Osteoblast (primary cell): Measurements from ENCODE around the gene CELSR1. TPM values are rescaled to one million over a fixed set of nuclear protein-coding genes. Genes with fewer than 3 reads are reported as not detected.

Experiments used
- DNase-seq: peaks from one replicate; pipeline ENCODE4 v3.0.0; 2011; ENCODE audit warnings: low spot score, mixed read lengths; ENCODE audit not compliant: insufficient read length; ENCODE audit errors: missing footprints
- H2AFZ ChIP-seq: 2 replicates; pipeline ENCODE4 v1.6.0; 2011; ENCODE audit warnings: mild to moderate bottlenecking, low read length
- H3K27ac ChIP-seq: 2 replicates; pipeline ENCODE4 v1.5.1; 2011; ENCODE audit warnings: mild to moderate bottlenecking, low read depth, low read length, moderate library complexity
- H3K27me3 ChIP-seq: 2 replicates; pipeline ENCODE4 v1.6.0; 2012; ENCODE audit warnings: mild to moderate bottlenecking, control low read depth, inconsistent platforms, low read length, moderate library complexity; ENCODE audit not compliant: insufficient read depth
- H3K36me3 ChIP-seq: 2 replicates; pipeline ENCODE4 v1.5.1; 2011; ENCODE audit warnings: mild to moderate bottlenecking, low read length, control low read depth, moderate library complexity; ENCODE audit not compliant: insufficient read depth
- H3K4me1 ChIP-seq: 2 replicates; pipeline ENCODE4 v1.5.1; 2011; ENCODE audit warnings: mild to moderate bottlenecking, low read length, control low read depth, moderate library complexity; ENCODE audit not compliant: insufficient read depth
- H3K4me2 ChIP-seq: 2 replicates; pipeline ENCODE4 v1.6.0; 2011; ENCODE audit warnings: mild to moderate bottlenecking, low read length; ENCODE audit not compliant: insufficient read depth
- H3K4me3 ChIP-seq: fragments of 200-600 bp; sonication (generic); 3 replicates; pipeline ENCODE4 v1.5.1; 2012; ENCODE audit warnings: mild to moderate bottlenecking, low read length, inconsistent platforms; ENCODE audit not compliant: insufficient read depth
- H3K79me2 ChIP-seq: 2 replicates; pipeline ENCODE4 v1.6.0; 2012; ENCODE audit warnings: mild to moderate bottlenecking, low read length, control low read depth, inconsistent platforms; ENCODE audit not compliant: insufficient read depth
- H3K9me3 ChIP-seq: 2 replicates; pipeline ENCODE4 v1.5.1; 2011; ENCODE audit warnings: low read depth, low read length, control low read depth
- H4K20me1 ChIP-seq: 2 replicates; pipeline ENCODE4 v1.6.0; 2012; ENCODE audit warnings: mild to moderate bottlenecking, low read length, control low read depth; ENCODE audit not compliant: insufficient read depth
- CTCF ChIP-seq: IDR thresholded peaks from 2 replicates; pipeline ENCODE4 v1.5.1; 2011; ENCODE audit warnings: mild to moderate bottlenecking, low read depth, low read length, moderate library complexity; ENCODE audit errors: extremely low read depth
- total RNA-seq: library from RNA; depleted of rRNA; stranded (reverse); fragments of >200 nt; gene quantifications from 2 replicates; pipeline ENCODE4 v1.2.3, GENCODE V29; 2012

Gene CELSR1
- total RNA-seq, 1 donor = 3.6 TPM

- no peak overlapping the region for H3K27ac ChIP-seq
- no peaks in the 10 kb centered on the region for H3K36me3 ChIP-seq
- H3K79me2 ChIP-seq = no peaks in the 10 kb centered on the region
- H3K4me3 ChIP-seq = no peak overlapping the region
- TF ChIP-seq CTCF = no peak
- peaks cover 7% of the 10 kb centered on the region for H3K27me3 ChIP-seq
- H3K4me2 ChIP-seq = no peak overlapping the region
- peak; percentile 58 for DNase-seq
- H2AFZ ChIP-seq = no peak overlapping the region
- no peaks in the 10 kb centered on the region for H3K9me3 ChIP-seq
- no peaks in the 10 kb centered on the region for H4K20me1 ChIP-seq
- peaks cover 4% of the 10 kb centered on the region for H3K4me1 ChIP-seq
These were observed 75.7 kb downstream of the CELSR1 start for GRCh38 chr22:46461566-46462180.

- Histone ChIP-seq H2AFZ (no peak overlapping the region), H3K9me3 (no peaks in the 10 kb centered on the region), H4K20me1 (no peaks in the 10 kb centered on the region), H3K27me3 (peaks cover 7% of the 10 kb centered on the region), H3K4me3 (no peak overlapping the region), H3K36me3 (no peaks in the 10 kb centered on the region), H3K4me2 (no peak overlapping the region), H3K79me2 (no peaks in the 10 kb centered on the region), H3K27ac (no peak overlapping the region), H3K4me1 (peaks cover 4% of the 10 kb centered on the region)
- no peak for TF ChIP-seq CTCF
- DNase-seq = peak; percentile 38
These were observed 76.6 kb downstream of the CELSR1 start for GRCh38 chr22:46460857-46461256.

- no peak overlapping the region for H2AFZ ChIP-seq
- no peaks in the 10 kb centered on the region for H3K9me3 ChIP-seq
- no peaks in the 10 kb centered on the region for H4K20me1 ChIP-seq
- H3K4me2 ChIP-seq = no peak overlapping the region
- no peaks in the 10 kb centered on the region for H3K36me3 ChIP-seq
- H3K4me1 ChIP-seq = peaks cover 4% of the 10 kb centered on the region
- no peak overlapping the region for H3K27ac ChIP-seq
- peaks cover 7% of the 10 kb centered on the region for H3K27me3 ChIP-seq
- H3K4me3 ChIP-seq = no peak overlapping the region
- no peaks in the 10 kb centered on the region for H3K79me2 ChIP-seq
- no peak for TF ChIP-seq CTCF
- DNase-seq = peak; percentile 45
These were observed 77.9 kb downstream of the CELSR1 start for GRCh38 chr22:46459347-46460065.

GRCh38 chr22:46458525-46458924 is 78.9 kb downstream of the CELSR1 start:
- Histone ChIP-seq H3K27ac (no peak overlapping the region), H3K4me2 (no peak overlapping the region), H2AFZ (no peak overlapping the region), H3K79me2 (no peaks in the 10 kb centered on the region), H3K4me1 (peaks cover 4% of the 10 kb centered on the region), H4K20me1 (no peaks in the 10 kb centered on the region), H3K4me3 (no peak overlapping the region), H3K36me3 (no peaks in the 10 kb centered on the region), H3K9me3 (no peaks in the 10 kb centered on the region), H3K27me3 (peaks cover 12% of the 10 kb centered on the region)
- TF ChIP-seq CTCF = no peak
- peak; percentile 13 for DNase-seq
